Activated CD4-positive, alpha-beta T cell treated with anti-CD3 and anti-CD28 coated beads for 1 hour (primary cell): ENCODE data around the gene ALG12.

Source experiments
- DNase-seq: peaks from one replicate; pipeline ENCODE4 v3.0.0-alpha.2; 2020

ALG12 gene

GRCh38 chr22:49917974-49918910 lies at the start of gene ALG12, which contains the start of gene CRELD2:
Gene ALG12, minus strand, starts transcription at chr22:49918438. Its CDS starts 4,673 bp downstream, at chr22:49913765.
Gene CRELD2, plus strand, starts transcription at chr22:49918634. Its CDS starts 136 bp downstream, at chr22:49918770.
- peak; percentile 96 for DNase-seq

GRCh38 chr22:49967706-49968208 lies 49.5 kb upstream of the ALG12 start:
- no peak for DNase-seq

DNA sequence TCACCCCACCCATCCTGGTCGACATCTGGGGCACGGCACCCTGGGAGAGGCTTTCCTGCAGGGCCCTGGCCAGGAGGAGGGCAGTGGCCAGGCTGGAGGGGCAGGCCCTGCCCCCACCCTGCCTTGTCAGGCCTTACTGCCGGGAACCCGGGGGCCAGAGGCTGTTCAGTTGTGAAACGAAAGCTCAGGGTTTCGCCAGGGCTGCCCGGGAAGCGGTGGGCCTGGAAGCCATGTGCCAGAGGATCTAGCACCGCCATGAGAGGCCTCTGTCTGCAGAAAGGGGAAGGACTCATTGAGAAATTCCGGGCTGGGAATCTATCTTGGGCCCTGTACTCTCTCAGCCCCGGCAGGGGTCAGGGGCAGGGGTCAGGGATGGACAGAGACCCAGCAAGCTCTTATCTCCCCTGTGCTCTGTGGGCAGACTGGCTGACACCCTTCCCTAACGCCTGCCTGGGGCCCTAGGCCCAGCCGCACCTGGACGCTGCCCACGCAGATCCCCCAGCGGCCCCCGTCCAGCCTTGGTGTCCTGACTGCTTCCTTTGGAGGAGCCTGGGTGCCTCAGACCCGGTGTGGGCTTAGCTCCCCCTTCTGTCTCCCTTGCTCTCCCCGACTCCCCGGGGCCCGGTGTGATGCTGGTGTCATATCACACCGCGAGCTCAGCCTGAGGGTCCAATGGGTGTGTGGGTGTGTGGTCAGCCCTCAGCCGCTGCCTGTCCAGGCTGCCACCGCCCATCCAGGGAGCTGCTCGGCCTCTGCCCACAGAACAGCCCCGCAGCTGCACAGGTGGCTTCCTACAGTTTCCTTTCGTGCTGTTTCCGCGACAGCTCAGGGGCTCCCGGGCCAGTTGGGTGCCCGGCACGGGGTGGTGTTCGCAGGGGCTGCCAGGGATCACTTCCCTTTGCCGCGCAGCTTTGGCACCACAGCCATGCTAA lies 48.8 kb upstream of the ALG12 start:
- DNase-seq = peak; percentile 24

DNA sequence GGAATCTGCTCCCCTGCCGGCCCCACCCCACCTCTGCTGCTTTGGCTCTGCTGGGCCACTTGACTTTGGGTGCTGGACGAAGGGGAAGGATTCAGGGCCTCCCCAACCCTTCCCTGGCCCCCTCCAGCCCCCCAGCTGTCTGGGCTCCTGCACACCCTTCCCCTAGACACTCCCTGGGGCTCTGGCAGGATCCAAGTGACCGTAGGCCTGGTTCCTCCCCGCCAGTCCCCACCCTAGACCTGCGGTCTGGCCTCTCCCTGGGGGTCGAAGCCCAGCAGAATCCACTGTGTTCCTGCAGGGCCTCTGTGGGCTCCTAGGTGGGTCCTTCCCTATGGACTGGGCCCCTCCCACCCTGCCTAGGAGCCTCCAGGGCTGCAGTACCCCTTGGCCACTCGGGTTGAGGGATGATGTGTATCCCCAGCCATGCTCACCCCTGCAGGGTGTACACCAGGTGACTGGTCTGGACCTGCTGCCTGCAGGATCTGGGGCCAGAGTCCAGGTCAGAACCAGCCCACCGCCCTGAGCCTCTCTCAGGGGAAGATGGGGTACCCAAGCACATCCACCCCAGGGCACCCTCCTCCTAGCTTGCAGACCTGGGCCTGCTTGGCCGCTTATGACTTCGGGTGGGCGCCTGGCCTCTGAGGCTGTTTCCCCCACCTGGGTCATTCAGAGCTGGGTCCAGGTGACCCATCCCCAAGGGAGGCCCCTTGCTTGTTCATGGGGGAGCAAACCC lies 48.0 kb upstream of the ALG12 start:
- DNase-seq = no peak

GRCh38 chr22:49965091-49966040 lies 47.1 kb upstream of the ALG12 start:
- DNase-seq = peak; percentile 16

GRCh38 chr22:49964136-49965090 lies 46.2 kb upstream of the ALG12 start:
- peak; percentile 13 for DNase-seq

GRCh38 chr22:49963647-49964026 lies 45.4 kb upstream of the ALG12 start:
- no peak for DNase-seq

GRCh38 chr22:49962751-49963646 lies 44.8 kb upstream of the ALG12 start:
- DNase-seq = no peak

DNA sequence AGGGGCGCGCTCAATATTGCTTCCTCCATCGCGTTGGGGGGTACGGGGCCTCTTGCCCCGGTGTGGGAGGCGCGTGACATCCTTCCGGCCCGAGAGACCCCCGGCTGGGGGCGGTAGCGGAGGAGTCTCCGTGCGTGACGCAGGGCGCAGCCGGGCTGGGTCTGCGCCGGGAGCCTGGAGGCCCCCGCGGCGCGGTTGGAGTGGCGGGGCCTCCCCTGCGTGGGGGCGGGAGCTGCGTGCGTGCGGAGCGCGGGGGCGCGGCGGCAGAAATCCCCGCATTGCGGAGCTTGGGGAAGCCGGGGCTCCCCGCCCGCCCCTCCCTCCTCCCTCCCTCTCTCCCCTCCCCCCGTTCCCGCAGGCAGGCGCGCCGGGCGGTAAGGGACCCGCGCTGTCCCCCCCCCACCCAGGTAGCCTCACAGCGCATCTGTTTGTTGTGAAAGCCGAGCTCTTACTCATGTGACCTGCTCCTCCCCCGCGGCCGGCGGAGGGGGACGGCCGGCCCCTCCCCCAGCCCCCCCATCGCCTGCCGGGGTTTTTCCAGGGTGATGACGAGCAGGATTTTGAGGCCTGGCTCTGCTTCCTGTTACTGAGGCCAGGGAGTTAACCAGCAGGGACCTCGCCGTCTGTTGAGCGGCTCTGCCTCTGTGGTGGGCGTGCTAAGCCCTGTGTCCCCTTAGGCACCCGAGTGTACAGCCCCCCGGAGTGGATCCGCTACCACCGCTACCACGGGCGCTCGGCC lies 43.9 kb upstream of the ALG12 start:
- peak; percentile 72 for DNase-seq

DNA sequence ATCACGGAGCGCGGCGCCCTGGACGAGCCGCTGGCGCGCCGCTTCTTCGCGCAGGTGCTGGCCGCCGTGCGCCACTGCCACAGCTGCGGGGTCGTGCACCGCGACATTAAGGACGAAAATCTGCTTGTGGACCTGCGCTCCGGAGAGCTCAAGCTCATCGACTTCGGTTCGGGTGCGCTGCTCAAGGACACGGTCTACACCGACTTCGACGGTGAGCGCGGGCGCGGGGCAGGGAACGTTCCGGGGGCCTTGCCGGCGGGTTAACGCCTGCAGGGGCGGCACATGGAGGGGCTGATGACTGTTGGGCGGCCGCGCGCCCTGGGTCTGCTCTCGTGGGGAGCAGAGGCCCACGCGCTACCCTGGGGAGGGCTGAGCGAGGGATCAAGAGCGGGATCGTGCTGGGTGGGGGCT lies 43.4 kb upstream of the ALG12 start:
- no peak for DNase-seq

DNA sequence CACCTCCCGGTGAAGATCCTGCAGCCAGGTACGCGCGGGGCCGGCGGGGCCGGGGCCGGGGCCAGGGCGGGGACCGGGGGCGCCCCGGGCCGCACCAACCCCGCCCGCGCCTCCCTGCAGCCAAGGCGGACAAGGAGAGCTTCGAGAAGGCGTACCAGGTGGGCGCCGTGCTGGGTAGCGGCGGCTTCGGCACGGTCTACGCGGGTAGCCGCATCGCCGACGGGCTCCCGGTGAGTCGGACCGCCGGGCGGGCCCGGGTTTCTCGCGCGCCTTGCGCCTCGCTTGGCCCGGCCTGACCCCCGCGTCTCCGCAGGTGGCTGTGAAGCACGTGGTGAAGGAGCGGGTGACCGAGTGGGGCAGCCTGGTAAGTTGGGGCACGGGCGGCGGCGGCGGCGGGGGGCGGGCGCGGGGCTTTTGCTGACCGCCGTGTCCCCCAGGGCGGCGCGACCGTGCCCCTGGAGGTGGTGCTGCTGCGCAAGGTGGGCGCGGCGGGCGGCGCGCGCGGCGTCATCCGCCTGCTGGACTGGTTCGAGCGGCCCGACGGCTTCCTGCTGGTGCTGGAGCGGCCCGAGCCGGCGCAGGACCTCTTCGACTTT lies 42.9 kb upstream of the ALG12 start:
- peak; percentile 34 for DNase-seq

DNA sequence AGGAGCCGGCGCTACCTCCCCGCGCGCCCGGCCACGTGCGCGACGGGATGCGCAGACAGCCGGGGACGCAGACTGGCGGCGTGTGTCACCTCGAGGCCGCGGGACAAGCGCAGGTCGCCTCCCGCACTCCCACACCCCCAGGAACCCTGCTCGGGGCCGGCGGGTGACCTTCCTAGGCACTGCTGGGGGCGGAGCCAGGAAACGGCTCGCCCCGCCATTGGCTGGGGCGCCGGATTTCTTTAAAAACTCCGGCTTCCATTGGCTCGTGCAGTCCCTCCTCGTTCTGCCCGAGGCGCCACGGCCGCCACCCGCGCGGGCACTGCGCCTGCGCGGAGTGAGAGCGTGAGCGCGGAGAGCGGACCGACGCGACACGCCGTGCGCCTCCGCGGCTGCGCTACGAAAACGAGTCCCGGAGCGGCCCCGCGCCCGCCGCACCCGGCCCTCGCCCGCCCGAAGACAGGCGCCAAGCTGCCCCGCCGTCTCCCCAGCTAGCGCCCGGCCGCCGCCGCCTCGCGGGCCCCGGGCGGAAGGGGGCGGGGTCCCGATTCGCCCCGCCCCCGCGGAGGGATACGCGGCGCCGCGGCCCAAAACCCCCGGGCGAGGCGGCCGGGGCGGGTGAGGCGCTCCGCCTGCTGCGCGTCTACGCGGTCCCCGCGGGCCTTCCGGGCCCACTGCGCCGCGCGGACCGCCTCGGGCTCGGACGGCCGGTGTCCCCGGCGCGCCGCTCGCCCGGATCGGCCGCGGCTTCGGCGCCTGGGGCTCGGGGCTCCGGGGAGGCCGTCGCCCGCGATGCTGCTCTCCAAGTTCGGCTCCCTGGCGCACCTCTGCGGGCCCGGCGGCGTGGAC lies 42.1 kb upstream of the ALG12 start, which contains the start of gene PIM3:
PIM3 (plus strand) TSS at position 614 of the 846 bp plus-strand sequence; CDS start at position 790, 176 bp downstream.
- peak; percentile 88 for DNase-seq

GRCh38 chr22:49959782-49960158 lies 41.5 kb upstream of the ALG12 start:
- DNase-seq = no peak

DNA sequence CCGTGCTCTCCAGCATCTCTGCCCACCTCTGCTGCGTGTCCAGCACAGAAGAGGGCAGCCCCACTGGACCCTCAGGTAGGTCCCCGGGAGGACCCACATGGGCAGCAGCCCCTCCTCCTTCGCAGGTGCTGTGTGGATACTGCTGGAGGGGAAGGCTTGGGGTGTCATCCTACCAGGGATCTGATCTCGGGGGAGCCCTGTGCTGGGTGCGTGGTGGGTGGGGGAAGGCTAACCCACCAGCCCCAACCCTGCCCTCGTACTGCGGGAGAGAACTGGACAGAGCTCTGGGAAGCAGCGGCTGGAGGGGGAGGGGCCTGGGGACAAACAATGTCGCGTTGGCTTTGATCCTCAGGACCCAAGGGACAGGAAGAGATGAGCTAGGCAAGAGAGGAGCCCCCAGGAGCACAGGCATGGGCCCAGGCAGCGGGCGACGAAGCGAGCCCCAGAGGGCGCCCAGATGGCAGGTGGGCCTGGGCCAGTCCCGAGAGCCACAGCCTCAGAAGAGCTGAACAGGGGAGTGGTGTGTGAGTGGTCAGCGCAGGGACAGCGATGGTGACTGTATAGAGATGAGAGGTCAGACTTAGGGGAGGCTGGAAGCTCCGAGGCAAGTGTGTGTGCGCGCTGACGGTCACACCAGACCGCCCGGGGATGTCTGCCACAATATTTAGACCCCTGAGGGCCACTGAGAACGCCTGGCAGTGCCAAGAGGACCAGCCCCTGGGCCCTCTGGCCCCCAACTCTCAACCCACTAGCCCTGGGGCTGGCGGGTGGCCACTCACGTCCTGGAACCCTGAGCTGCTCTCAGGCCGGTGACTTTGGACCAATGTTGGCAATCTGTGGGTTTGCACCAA lies 40.9 kb upstream of the ALG12 start:
- no peak for DNase-seq

GRCh38 chr22:49958366-49958921 lies 40.2 kb upstream of the ALG12 start:
- DNase-seq = no peak
